A549 (cell line): ENCODE measurements around the gene NRIP2.
A peak's percentile ranks its signal among the peaks of the same experiment; 100 is the strongest.

Source experiments
- EP300 ChIP-seq, 2 experiments: fragments of >200 bp; sonication (Bioruptor Twin); formaldehyde crosslinking; IDR thresholded peaks; 2 replicates in 1 of 2; 3 replicates in 1 of 2; pipeline ENCODE4 v1.6.1; 2016 to 2017
- HOXB5 ChIP-seq: fragments of 250-450 bp; sonication (Bioruptor Pico); IDR thresholded peaks from 2 replicates; pipeline ENCODE4 v1.5.0; 2020; ENCODE audit warnings: mild to moderate bottlenecking, moderate library complexity
- MAFK ChIP-seq: fragments of 450-650 bp; IDR thresholded peaks from 2 replicates; pipeline ENCODE4 v1.6.1; 2014; ENCODE audit not compliant: partially characterized antibody
- MAZ ChIP-seq: fragments of 150-350 bp; IDR thresholded peaks from 2 replicates; pipeline ENCODE4 v1.6.1; 2014; ENCODE audit warnings: antibody characterized with exemption, low read depth, low read length, borderline replicate concordance
- MYC ChIP-seq: IDR thresholded peaks from 2 replicates; pipeline ENCODE4 v1.6.1; 2012; ENCODE audit warnings: mild to moderate bottlenecking, inconsistent platforms, low read length, improper control_type of control experiment, borderline replicate concordance
- POLR2A ChIP-seq: IDR thresholded peaks from 2 replicates; pipeline ENCODE4 v1.6.1; 2012; ENCODE audit warnings: mild to moderate bottlenecking, low read length
- POLR2AphosphoS2 ChIP-seq: conservative IDR thresholded peaks from 2 replicates; pipeline ENCODE4 v1.6.1; 2012; ENCODE audit warnings: low read length, improper control_type of control experiment, inconsistent platforms
- RAD21 ChIP-seq, 2 experiments: fragments of >200 bp in 1 of 2; sonication (Bioruptor Twin) in 1 of 2; formaldehyde crosslinking in 1 of 2; IDR thresholded peaks in 1 of 2; conservative IDR thresholded peaks in 1 of 2; 2 replicates in 1 of 2; 3 replicates in 1 of 2; pipeline ENCODE4 v1.6.1; 2012 to 2018; ENCODE audit warnings: inconsistent platforms in 1 of 2
- RFX5 ChIP-seq: fragments of 450-650 bp; IDR thresholded peaks from 2 replicates; pipeline ENCODE4 v1.7.1; 2014; ENCODE audit warnings: antibody characterized with exemption, mild to moderate bottlenecking, moderate library complexity
- ZSCAN20 ChIP-seq: fragments of 250-450 bp; sonication (Bioruptor Pico); IDR thresholded peaks from 2 replicates; pipeline ENCODE4 v1.8.0; 2022; ENCODE audit warnings: mild to moderate bottlenecking, moderate library complexity
- TF ChIP-seq, protein P1 (sequence below): fragments of >200 bp; sonication (Bioruptor Twin); formaldehyde crosslinking; IDR thresholded peaks from 3 replicates; pipeline ENCODE4 v1.5.1; 2016

DNA sequence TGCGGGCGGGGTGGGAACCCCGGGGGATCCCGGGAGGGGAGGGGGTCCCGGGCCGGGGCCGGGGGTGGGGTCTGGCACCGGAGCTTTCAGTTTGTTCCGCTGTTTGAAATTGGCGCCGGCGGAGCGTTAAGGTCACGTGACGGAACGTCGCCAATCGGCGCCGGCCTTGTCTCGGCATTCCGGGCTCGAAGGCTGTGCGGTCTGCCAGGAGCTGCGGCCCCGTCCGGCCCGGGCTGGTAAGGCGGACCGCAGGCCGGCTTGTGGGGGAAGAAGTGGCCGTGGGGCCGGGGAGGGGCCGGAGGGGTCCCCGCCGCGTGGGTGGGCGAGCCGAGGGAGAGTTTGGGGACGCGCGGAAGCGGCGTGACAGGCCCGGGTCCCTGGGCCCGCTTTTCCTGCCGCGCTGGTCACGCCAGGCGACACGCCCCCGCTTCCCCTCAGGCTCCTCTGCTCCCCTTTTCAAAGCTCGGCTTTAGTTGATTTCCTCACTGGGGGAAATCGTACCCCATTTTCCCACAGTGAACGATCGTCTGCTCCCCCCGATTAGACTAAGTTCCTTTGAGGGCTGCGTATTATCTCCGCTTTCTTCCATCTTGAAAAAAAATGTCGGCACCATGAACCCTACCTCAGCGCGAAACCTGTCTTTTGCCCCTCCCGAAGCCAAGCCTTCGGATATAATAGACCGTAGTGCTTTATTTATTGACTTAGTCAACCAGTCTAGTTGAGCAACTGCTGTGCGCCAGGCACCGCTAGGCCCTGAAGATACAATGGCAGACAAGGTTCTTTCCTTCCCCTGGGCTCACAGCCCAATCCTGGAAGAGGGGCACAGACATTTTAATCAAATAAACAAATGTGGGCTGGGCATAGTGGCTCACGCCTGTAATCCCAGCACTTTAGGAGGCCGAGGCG lies 42.5 kb upstream of the NRIP2 start, which contains the start of the genes FOXM1 and RHNO1:
- TF ChIP-seq HOXB5 (CRISPR knock-in tag) = no peak
- TF ChIP-seq, protein P1, sequence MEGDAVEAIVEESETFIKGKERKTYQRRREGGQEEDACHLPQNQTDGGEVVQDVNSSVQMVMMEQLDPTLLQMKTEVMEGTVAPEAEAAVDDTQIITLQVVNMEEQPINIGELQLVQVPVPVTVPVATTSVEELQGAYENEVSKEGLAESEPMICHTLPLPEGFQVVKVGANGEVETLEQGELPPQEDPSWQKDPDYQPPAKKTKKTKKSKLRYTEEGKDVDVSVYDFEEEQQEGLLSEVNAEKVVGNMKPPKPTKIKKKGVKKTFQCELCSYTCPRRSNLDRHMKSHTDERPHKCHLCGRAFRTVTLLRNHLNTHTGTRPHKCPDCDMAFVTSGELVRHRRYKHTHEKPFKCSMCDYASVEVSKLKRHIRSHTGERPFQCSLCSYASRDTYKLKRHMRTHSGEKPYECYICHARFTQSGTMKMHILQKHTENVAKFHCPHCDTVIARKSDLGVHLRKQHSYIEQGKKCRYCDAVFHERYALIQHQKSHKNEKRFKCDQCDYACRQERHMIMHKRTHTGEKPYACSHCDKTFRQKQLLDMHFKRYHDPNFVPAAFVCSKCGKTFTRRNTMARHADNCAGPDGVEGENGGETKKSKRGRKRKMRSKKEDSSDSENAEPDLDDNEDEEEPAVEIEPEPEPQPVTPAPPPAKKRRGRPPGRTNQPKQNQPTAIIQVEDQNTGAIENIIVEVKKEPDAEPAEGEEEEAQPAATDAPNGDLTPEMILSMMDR = no peak
- TF ChIP-seq RFX5 = no peak
- no peak for TF ChIP-seq ZSCAN20 (CRISPR knock-in tag)
- TF ChIP-seq RAD21 (conservative IDR thresholded peaks at IDR 0.05 in 1 of 2, IDR thresholded peaks at IDR 0.05 in 1 of 2) = no peak
- TF ChIP-seq EP300 (IDR thresholded peaks at IDR 0.05) = no peak
- TF ChIP-seq MAFK = no peak
- TF ChIP-seq POLR2A = peak; percentile 70
- no peak for TF ChIP-seq POLR2AphosphoS2
- no peak for TF ChIP-seq MAZ
- no peak; the same call in 1 of the 2 replicates for TF ChIP-seq MYC
